Measurements from ENCODE around the gene P2RY6. TPM values are rescaled to one million over a fixed set of nuclear protein-coding genes. Genes with fewer than 3 reads are reported as not detected.
"Not testable (repeated sequence)": the region's sequence is repeated elsewhere in the genome, so short reads cannot be mapped to it uniquely, and the experiment has no call there.

P2RY6 gene
- polyA plus RNA-seq, 1 donor (not counting 4 experiments of a cell fraction or from before 2014, with no cell fraction given), result 0.04 TPM

- no peak for FAIRE-seq
Observed at GRCh38 chr11:73229896-73230875, 42.0 kb upstream of the P2RY6 start.

GRCh38 chr11:73230931-73231330, 41.2 kb upstream of the P2RY6 start:
- no peak for FAIRE-seq
- Histone ChIP-seq H3K4me2 (ENCODE audit: control insufficient read depth, extremely low read depth, insufficient read depth, low read depth, low read length) (no peak overlapping the region), H3K9ac (ENCODE audit: control insufficient read depth, extremely low read depth, insufficient read depth, low read length) (no peak overlapping the region), H2AFZ (ENCODE audit: control insufficient read depth, low read length) (no peak overlapping the region), H3K9me1 (ENCODE audit: control insufficient read depth, extremely low read depth, insufficient read depth, low read length) (no peaks in the 10 kb centered on the region), H3K4me3 (ENCODE audit: control insufficient read depth in 2 of 3, extremely low read depth in 1 of 3, insufficient read depth in 2 of 3, low read depth in 1 of 3, low read length in 3 of 3) (no peak overlapping the region), H3K27me3 (ENCODE audit: control insufficient read depth, extremely low read depth, insufficient read depth, low read length) (no peaks in the 10 kb centered on the region), H3K79me2 (ENCODE audit: control insufficient read depth, insufficient read depth, low read length) (no peaks in the 10 kb centered on the region), H3K27ac (ENCODE audit: control insufficient read depth, insufficient read depth, low read length) (no peak overlapping the region), H3K4me1 (ENCODE audit: control insufficient read depth, extremely low read depth, insufficient read depth, low read length) (peaks cover 17% of the 10 kb centered on the region), H4K20me1 (ENCODE audit: control insufficient read depth, extremely low read depth, insufficient read depth, low read length) (no peaks in the 10 kb centered on the region), H3K36me3 (ENCODE audit: control insufficient read depth in 2 of 2, extremely low read depth in 1 of 2, insufficient read depth in 2 of 2, low read length in 2 of 2) (no peaks in the 10 kb centered on the region), H3K9me3 (ENCODE audit: control insufficient read depth, low read depth, low read length) (no peaks in the 10 kb centered on the region)
- dilution Hi-C loops (cut with MboI; ENCODE audit: extremely low pct_ligation_motif_present, low sequenced_read_pairs), result no loop called here
- TF ChIP-seq EZH2 (IDR thresholded peaks at IDR 0.05; ENCODE audit: low read length) (no peak), CTCF (optimal IDR thresholded peaks at IDR 0.05 in 1 of 3, IDR thresholded peaks at IDR 0.05 in 1 of 3, conservative IDR thresholded peaks at IDR 0.05 in 1 of 3; ENCODE audit: extremely low read depth in 1 of 3, insufficient read depth in 2 of 3, low read length in 3 of 3) (no peak)
- no peak for DNase-seq (ENCODE audit: low read depth, low spot score)

More at GRCh38 chr11:73229896-73230875, 42.0 kb upstream of the P2RY6 start:
- no peak overlapping the region for H3K4me3 ChIP-seq (ENCODE audit: control insufficient read depth in 2 of 3, extremely low read depth in 1 of 3, insufficient read depth in 2 of 3, low read depth in 1 of 3, low read length in 3 of 3)
- H3K9me1 ChIP-seq (ENCODE audit: control insufficient read depth, extremely low read depth, insufficient read depth, low read length), result no peaks in the 10 kb centered on the region
- peaks cover 17% of the 10 kb centered on the region for H3K4me1 ChIP-seq (ENCODE audit: control insufficient read depth, extremely low read depth, insufficient read depth, low read length)
- H3K27ac ChIP-seq (ENCODE audit: control insufficient read depth, insufficient read depth, low read length), result no peak overlapping the region
- no peak overlapping the region for H3K4me2 ChIP-seq (ENCODE audit: control insufficient read depth, extremely low read depth, insufficient read depth, low read depth, low read length)
- no peaks in the 10 kb centered on the region for H4K20me1 ChIP-seq (ENCODE audit: control insufficient read depth, extremely low read depth, insufficient read depth, low read length)
- H2AFZ ChIP-seq (ENCODE audit: control insufficient read depth, low read length), result no peak overlapping the region
- dilution Hi-C loops (cut with MboI; ENCODE audit: extremely low pct_ligation_motif_present, low sequenced_read_pairs), result no loop called here
- DNase-seq (ENCODE audit: low read depth, low spot score), result no peak
- H3K9ac ChIP-seq (ENCODE audit: control insufficient read depth, extremely low read depth, insufficient read depth, low read length), result no peak overlapping the region
- no peaks in the 10 kb centered on the region for H3K9me3 ChIP-seq (ENCODE audit: control insufficient read depth, low read depth, low read length)
- H3K79me2 ChIP-seq (ENCODE audit: control insufficient read depth, insufficient read depth, low read length), result no peaks in the 10 kb centered on the region
- TF ChIP-seq CTCF (optimal IDR thresholded peaks at IDR 0.05 in 1 of 3, IDR thresholded peaks at IDR 0.05 in 1 of 3, conservative IDR thresholded peaks at IDR 0.05 in 1 of 3; ENCODE audit: extremely low read depth in 1 of 3, insufficient read depth in 2 of 3, low read length in 3 of 3) (no peak), EZH2 (IDR thresholded peaks at IDR 0.05; ENCODE audit: low read length) (no peak)
- no peaks in the 10 kb centered on the region for H3K36me3 ChIP-seq (ENCODE audit: control insufficient read depth in 2 of 2, extremely low read depth in 1 of 2, insufficient read depth in 2 of 2, low read length in 2 of 2)
- no peaks in the 10 kb centered on the region for H3K27me3 ChIP-seq (ENCODE audit: control insufficient read depth, extremely low read depth, insufficient read depth, low read length)

- H4K20me1 ChIP-seq (ENCODE audit: control insufficient read depth, extremely low read depth, insufficient read depth, low read length); dilution Hi-C loops (cut with MboI; ENCODE audit: extremely low pct_ligation_motif_present, low sequenced_read_pairs); DNase-seq (ENCODE audit: low read depth, low spot score); H3K27ac ChIP-seq (ENCODE audit: control insufficient read depth, insufficient read depth, low read length); H3K9me3 ChIP-seq (ENCODE audit: control insufficient read depth, low read depth, low read length); H2AFZ ChIP-seq (ENCODE audit: control insufficient read depth, low read length); H3K79me2 ChIP-seq (ENCODE audit: control insufficient read depth, insufficient read depth, low read length); H3K4me2 ChIP-seq (ENCODE audit: control insufficient read depth, extremely low read depth, insufficient read depth, low read depth, low read length); H3K36me3 ChIP-seq (ENCODE audit: control insufficient read depth in 2 of 2, extremely low read depth in 1 of 2, insufficient read depth in 2 of 2, low read length in 2 of 2); H3K9ac ChIP-seq (ENCODE audit: control insufficient read depth, extremely low read depth, insufficient read depth, low read length); H3K9me1 ChIP-seq (ENCODE audit: control insufficient read depth, extremely low read depth, insufficient read depth, low read length); FAIRE-seq; H3K4me3 ChIP-seq (ENCODE audit: control insufficient read depth in 2 of 3, extremely low read depth in 1 of 3, insufficient read depth in 2 of 3, low read depth in 1 of 3, low read length in 3 of 3); H3K27me3 ChIP-seq (ENCODE audit: control insufficient read depth, extremely low read depth, insufficient read depth, low read length): not testable (repeated sequence)
- peaks cover 22% of the 10 kb centered on the region for H3K4me1 ChIP-seq (ENCODE audit: control insufficient read depth, extremely low read depth, insufficient read depth, low read length)
Observed at GRCh38 chr11:73232487-73232886, 39.7 kb upstream of the P2RY6 start.

All from keratinocyte (primary cell).